HepG2 (cell line): ENCODE results near the gene SPG7. TPM values are rescaled to one million over a fixed set of nuclear protein-coding genes. Genes with fewer than 3 reads are reported as not detected.

Source experiments
- ATAD3A ChIP-seq: sonication (generic); formaldehyde crosslinking; IDR thresholded peaks from 2 replicates; pipeline ENCODE4 v1.4.0; 2020; ENCODE audit warnings: missing genetic modification reagents
- CEBPB ChIP-seq: IDR thresholded peaks from 2 replicates; pipeline ENCODE4 v1.6.1; 2011; ENCODE audit warnings: low read depth, low read length, improper control_type of control experiment, borderline replicate concordance
- ESRRA ChIP-seq: sonication (generic); formaldehyde crosslinking; IDR thresholded peaks from 2 replicates; pipeline ENCODE4 v1.5.1; 2020; ENCODE audit warnings: mild to moderate bottlenecking, low read depth, missing genetic modification reagents
- FOXA1 ChIP-seq, 2 experiments: fragments of 450-650 bp in 1 of 2; sonication (generic) in 1 of 2; formaldehyde crosslinking in 1 of 2; IDR thresholded peaks; 2 replicates each; pipeline versions ENCODE4 v1.4.0 to v1.6.1; 2016 to 2020; ENCODE audit warnings: missing genetic modification reagents in 1 of 2
- KAT2B ChIP-seq: fragments of 150-350 bp; IDR thresholded peaks from 2 replicates; pipeline ENCODE4 v1.6.1; 2014; ENCODE audit warnings: low read depth, low read length, borderline replicate concordance
- KAT7 ChIP-seq: IDR thresholded peaks from 2 replicates; pipeline ENCODE4 v1.6.1; 2018; ENCODE audit warnings: borderline replicate concordance, missing compliant biosample characterization
- MXD4 ChIP-seq: IDR thresholded peaks from 2 replicates; pipeline ENCODE4 v1.6.1; 2016; ENCODE audit warnings: mild to moderate bottlenecking, missing biosample characterization, missing genetic modification reagents
- NR2C2 ChIP-seq: sonication (generic); formaldehyde crosslinking; IDR thresholded peaks from 2 replicates; pipeline ENCODE4 v1.4.0; 2020; ENCODE audit warnings: missing genetic modification reagents, mild to moderate bottlenecking, moderate library complexity, borderline replicate concordance
- PLRG1 ChIP-seq: fragments of 450-650 bp; conservative IDR thresholded peaks from 2 replicates; pipeline ENCODE4 v1.6.1; 2016
- RFX1 ChIP-seq: fragments of 450-650 bp; IDR thresholded peaks from 2 replicates; pipeline ENCODE4 v1.6.1; 2017
- RFXAP ChIP-seq: sonication (generic); formaldehyde crosslinking; IDR thresholded peaks from 2 replicates; pipeline ENCODE4 v1.4.0; 2020; ENCODE audit warnings: missing genetic modification reagents, borderline replicate concordance
- SATB2 ChIP-seq: sonication (generic); formaldehyde crosslinking; IDR thresholded peaks from 2 replicates; pipeline ENCODE4 v1.5.0; 2020; ENCODE audit warnings: missing genetic modification reagents
- TBL1XR1 ChIP-seq: fragments of 150-350 bp; IDR thresholded peaks from 2 replicates; pipeline ENCODE4 v1.6.1; 2014; ENCODE audit warnings: borderline replicate concordance, low read length; ENCODE audit not compliant: partially characterized antibody
- TBP ChIP-seq: sonication (generic); formaldehyde crosslinking; IDR thresholded peaks from 2 replicates; pipeline ENCODE4 v1.5.0; 2020; ENCODE audit warnings: missing genetic modification reagents
- YY1 ChIP-seq: IDR thresholded peaks from 2 replicates; pipeline ENCODE4 v1.6.1; 2011; ENCODE audit warnings: low read length, low read depth, moderate library complexity, mild to moderate bottlenecking; ENCODE audit not compliant: insufficient read depth, insufficient replicate concordance
- ZFP36 ChIP-seq: fragments of 150-350 bp; IDR thresholded peaks from 2 replicates; pipeline ENCODE4 v1.6.1; 2018; ENCODE audit warnings: borderline replicate concordance, low read length, low read depth; ENCODE audit not compliant: partially characterized antibody
- ZNF501 ChIP-seq: sonication (generic); formaldehyde crosslinking; IDR thresholded peaks from 2 replicates; pipeline ENCODE4 v1.5.1; 2020; ENCODE audit warnings: mild to moderate bottlenecking, moderate library complexity, missing genetic modification reagents
- ZNF782 ChIP-seq: sonication (generic); formaldehyde crosslinking; IDR thresholded peaks from 2 replicates; pipeline ENCODE4 v1.4.0; 2020; ENCODE audit warnings: missing genetic modification reagents, mild to moderate bottlenecking, borderline replicate concordance
- ZSCAN9 ChIP-seq: IDR thresholded peaks from 2 replicates; pipeline ENCODE4 v1.6.1; 2016; ENCODE audit warnings: borderline replicate concordance
- polyA plus RNA-seq, 8 experiments: library from polyadenylated mRNA; depleted of rRNA in 3 of 8; stranded (reverse) in 7 of 8; unstranded in 1 of 8; fragments of >200 nt; fragmentation: Illumina TruSeq in 4 of 8; extraction: Trizol in 4 of 8; gene quantifications; 2 replicates each; pipeline versions ENCODE4 v1.2.1 to v1.2.3, GENCODE V29; 2011 to 2016; ENCODE audit warnings: low read depth in 4 of 8, missing spikeins in 1 of 8, mixed read lengths in 1 of 8; ENCODE audit not compliant: insufficient read depth in 1 of 8
- total RNA-seq, 5 experiments: library from RNA; depleted of rRNA; stranded (reverse); fragments of >200 nt; fragmentation: Illumina TruSeq; extraction: Trizol; gene quantifications; 2 replicates each; pipeline ENCODE4 v1.2.3, GENCODE V29; 2016; ENCODE audit warnings: low read depth in 1 of 5
- TF ChIP-seq, protein P1 (sequence below): sonication (generic); formaldehyde crosslinking; IDR thresholded peaks from 2 replicates; pipeline ENCODE4 v1.4.0; 2020; ENCODE audit warnings: missing genetic modification reagents
- TF ChIP-seq, protein P2 (sequence below): sonication (generic); formaldehyde crosslinking; IDR thresholded peaks from 2 replicates; pipeline ENCODE4 v1.4.0; 2020; ENCODE audit warnings: missing genetic modification reagents, mild to moderate bottlenecking, borderline replicate concordance

Gene SPG7
- total and polyA plus RNA-seq, 2 of the 13 experiments (the other 11 are each of a cell fraction or from before 2014, with no cell fraction given): 66.0 to 136 TPM

DNA sequence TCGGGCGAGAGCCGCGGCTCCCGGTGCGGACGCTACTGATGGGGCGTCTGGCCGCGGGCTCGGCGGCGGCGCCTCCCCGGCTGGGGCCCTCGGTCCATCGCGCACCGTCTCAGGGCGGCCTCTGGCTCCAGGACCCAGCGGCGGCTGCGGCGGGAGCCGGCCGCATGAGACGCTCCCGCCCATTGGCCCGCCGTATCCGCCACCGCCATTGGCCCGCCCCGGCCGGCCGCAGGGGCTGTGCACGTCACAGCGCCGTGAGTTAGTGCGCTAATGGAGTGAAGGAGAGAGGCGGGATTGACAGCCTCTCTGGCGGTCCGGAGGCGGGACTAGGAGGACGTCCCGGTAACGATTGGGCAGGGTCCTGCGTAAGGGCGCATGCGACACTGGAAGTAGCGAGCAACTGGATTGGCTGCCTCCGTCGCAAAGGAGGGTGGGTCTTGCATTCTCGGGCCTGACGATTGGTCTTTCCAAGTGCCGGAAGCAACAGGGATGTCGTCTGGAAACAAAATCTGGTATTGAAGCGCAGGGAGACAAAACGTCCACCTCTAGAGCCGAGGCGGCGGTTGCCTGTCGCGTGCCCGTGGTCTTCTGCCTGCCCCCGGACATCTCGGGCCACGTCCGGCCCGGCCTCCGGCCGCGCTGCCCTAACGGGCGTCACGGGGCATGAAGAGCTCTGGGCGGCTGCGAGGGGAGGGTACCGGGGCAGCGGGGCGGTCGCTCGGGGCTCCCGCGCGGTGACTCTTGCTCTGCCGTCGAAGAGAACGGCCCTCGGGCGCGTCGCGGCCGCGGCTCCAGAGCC, 17.6 kb upstream of the SPG7 start, which contains the start of gene ANKRD11 (continued):
- TF ChIP-seq, protein P1, sequence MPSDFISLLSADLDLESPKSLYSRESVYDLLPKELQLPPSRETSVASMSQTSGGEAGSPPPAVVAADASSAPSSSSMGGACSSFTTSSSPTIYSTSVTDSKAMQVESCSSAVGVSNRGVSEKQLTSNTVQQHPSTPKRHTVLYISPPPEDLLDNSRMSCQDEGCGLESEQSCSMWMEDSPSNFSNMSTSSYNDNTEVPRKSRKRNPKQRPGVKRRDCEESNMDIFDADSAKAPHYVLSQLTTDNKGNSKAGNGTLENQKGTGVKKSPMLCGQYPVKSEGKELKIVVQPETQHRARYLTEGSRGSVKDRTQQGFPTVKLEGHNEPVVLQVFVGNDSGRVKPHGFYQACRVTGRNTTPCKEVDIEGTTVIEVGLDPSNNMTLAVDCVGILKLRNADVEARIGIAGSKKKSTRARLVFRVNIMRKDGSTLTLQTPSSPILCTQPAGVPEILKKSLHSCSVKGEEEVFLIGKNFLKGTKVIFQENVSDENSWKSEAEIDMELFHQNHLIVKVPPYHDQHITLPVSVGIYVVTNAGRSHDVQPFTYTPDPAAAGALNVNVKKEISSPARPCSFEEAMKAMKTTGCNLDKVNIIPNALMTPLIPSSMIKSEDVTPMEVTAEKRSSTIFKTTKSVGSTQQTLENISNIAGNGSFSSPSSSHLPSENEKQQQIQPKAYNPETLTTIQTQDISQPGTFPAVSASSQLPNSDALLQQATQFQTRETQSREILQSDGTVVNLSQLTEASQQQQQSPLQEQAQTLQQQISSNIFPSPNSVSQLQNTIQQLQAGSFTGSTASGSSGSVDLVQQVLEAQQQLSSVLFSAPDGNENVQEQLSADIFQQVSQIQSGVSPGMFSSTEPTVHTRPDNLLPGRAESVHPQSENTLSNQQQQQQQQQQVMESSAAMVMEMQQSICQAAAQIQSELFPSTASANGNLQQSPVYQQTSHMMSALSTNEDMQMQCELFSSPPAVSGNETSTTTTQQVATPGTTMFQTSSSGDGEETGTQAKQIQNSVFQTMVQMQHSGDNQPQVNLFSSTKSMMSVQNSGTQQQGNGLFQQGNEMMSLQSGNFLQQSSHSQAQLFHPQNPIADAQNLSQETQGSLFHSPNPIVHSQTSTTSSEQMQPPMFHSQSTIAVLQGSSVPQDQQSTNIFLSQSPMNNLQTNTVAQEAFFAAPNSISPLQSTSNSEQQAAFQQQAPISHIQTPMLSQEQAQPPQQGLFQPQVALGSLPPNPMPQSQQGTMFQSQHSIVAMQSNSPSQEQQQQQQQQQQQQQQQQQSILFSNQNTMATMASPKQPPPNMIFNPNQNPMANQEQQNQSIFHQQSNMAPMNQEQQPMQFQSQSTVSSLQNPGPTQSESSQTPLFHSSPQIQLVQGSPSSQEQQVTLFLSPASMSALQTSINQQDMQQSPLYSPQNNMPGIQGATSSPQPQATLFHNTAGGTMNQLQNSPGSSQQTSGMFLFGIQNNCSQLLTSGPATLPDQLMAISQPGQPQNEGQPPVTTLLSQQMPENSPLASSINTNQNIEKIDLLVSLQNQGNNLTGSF (CRISPR knock-in tag): peak; percentile 65; the same call in 1 of the 2 replicates
- TF ChIP-seq TBL1XR1 (peak; percentile 10), KAT7 (CRISPR knock-in tag) (peak; percentile 72), ZFP36 (no peak), KAT2B (no peak), RFX1 (no peak), ZSCAN9 (0 out of 2 replicates have a peak, but pooled peaks have one; percentile 26), FOXA1 (IDR thresholded peaks at IDR 0.05) (no peak), FOXA1 (CRISPR knock-in tag; IDR thresholded peaks at IDR 0.05) (0 out of 2 replicates have a peak, but pooled peaks have one; percentile 4), NR2C2 (CRISPR knock-in tag) (peak; percentile 78), SATB2 (0 out of 2 replicates have a peak, but pooled peaks have one; percentile 49), TBP (CRISPR knock-in tag) (0 out of 2 replicates have a peak, but pooled peaks have one; percentile 83), YY1 (peak; percentile 83), ATAD3A (CRISPR knock-in tag) (no peak), PLRG1 (no peak), RFXAP (peak; percentile 90), CEBPB (0 out of 2 replicates have a peak, but pooled peaks have one; percentile 30), ESRRA (peak; percentile 55), ZNF501 (peak; percentile 96), MXD4 (CRISPR knock-in tag) (peak; percentile 91), ZNF782 (CRISPR knock-in tag) (peak; percentile 46; the same call in 1 of the 2 replicates)
- TF ChIP-seq, protein P2, sequence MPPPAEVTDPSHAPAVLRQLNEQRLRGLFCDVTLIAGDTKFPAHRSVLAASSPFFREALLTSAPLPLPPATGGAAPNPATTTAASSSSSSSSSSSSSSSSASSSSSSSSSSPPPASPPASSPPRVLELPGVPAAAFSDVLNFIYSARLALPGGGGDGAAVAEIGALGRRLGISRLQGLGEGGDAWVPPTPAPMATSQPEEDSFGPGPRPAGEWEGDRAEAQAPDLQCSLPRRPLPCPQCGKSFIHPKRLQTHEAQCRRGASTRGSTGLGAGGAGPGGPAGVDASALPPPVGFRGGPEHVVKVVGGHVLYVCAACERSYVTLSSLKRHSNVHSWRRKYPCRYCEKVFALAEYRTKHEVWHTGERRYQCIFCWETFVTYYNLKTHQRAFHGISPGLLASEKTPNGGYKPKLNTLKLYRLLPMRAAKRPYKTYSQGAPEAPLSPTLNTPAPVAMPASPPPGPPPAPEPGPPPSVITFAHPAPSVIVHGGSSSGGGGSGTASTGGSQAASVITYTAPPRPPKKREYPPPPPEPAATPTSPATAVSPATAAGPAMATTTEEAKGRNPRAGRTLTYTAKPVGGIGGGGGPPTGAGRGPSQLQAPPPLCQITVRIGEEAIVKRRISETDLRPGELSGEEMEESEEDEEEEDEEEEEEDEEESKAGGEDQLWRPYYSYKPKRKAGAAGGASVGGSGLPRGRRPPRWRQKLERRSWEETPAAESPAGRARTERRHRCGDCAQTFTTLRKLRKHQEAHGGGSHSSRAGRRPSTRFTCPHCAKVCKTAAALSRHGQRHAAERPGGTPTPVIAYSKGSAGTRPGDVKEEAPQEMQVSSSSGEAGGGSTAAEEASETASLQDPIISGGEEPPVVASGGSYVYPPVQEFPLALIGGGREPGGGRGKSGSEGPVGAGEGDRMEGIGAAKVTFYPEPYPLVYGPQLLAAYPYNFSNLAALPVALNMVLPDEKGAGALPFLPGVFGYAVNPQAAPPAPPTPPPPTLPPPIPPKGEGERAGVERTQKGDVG (CRISPR knock-in tag): peak; percentile 50; the same call in 1 of the 2 replicates
